ENCODE measurements around the gene MYO1A. TPM values are rescaled to one million over a fixed set of nuclear protein-coding genes. Genes with fewer than 3 reads are reported as not detected.

The MYO1A gene
- total RNA-seq, 3 donors from 2014 or later = 167 to 444 (median 219) TPM

DNA sequence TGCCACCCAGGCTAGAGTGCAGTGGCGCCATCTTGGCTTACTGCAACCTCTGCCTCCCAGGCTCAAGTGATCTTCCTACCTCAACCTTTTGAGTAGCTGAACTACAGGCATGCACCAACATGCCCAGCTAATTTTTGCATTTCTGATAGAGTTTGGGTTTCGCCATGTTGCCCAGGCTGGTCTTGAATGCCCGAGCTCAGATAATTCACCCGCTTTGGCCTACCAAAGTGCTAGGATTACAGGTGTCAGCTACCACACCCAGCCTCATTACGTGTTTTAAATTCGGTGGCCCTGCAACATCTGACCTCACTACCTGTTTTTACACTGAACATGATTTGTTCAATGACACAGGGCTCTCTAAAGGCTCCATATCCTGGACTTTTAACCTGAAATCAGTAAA is 69.7 kb downstream of the MYO1A start:
- no peak for DNase-seq
- intact Hi-C loops (cut with DNase I, micrococcal nuclease) = no loop called here
- Histone ChIP-seq H3K4me3 (no peak overlapping the region), H3K4me1 (ENCODE audit: low read depth) (no peaks in the 10 kb centered on the region), H3K36me3 (ENCODE audit: low read depth) (no peaks in the 10 kb centered on the region), H3K9me3 (no peaks in the 10 kb centered on the region)
- TF ChIP-seq, protein P1, sequence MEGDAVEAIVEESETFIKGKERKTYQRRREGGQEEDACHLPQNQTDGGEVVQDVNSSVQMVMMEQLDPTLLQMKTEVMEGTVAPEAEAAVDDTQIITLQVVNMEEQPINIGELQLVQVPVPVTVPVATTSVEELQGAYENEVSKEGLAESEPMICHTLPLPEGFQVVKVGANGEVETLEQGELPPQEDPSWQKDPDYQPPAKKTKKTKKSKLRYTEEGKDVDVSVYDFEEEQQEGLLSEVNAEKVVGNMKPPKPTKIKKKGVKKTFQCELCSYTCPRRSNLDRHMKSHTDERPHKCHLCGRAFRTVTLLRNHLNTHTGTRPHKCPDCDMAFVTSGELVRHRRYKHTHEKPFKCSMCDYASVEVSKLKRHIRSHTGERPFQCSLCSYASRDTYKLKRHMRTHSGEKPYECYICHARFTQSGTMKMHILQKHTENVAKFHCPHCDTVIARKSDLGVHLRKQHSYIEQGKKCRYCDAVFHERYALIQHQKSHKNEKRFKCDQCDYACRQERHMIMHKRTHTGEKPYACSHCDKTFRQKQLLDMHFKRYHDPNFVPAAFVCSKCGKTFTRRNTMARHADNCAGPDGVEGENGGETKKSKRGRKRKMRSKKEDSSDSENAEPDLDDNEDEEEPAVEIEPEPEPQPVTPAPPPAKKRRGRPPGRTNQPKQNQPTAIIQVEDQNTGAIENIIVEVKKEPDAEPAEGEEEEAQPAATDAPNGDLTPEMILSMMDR (IDR thresholded peaks at IDR 0.05) = no peak
- ATAC-seq = no peak

DNA sequence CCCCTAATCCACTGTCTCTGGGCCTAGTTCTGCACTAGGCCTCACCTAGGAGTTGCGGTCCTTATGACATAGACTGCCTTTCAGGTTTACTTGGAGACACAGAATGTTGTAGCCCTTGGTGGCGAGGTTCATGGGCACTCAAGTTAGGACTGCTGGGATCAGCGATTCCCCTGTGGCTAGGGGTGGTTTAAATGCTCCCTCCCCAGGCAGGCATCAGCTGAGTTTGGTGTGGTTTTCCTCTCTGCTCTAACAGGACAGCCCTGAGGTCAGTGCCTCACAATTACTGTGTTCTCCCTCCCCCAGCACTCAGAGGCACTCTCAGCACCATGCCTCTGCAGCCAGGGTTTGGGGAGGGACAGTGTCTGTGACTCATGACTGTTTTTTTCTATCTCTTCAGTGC is 70.3 kb downstream of the MYO1A start:
- H3K4me1 ChIP-seq (ENCODE audit: low read depth) = no peaks in the 10 kb centered on the region
- ATAC-seq = no peak

More for the DNA sequence above, 70.3 kb downstream of the MYO1A start:
- no peak for DNase-seq
- TF ChIP-seq, protein P1 (IDR thresholded peaks at IDR 0.05) = no peak
- intact Hi-C loops (cut with DNase I, micrococcal nuclease) = no loop called here
- Histone ChIP-seq H3K36me3 (ENCODE audit: low read depth) (no peaks in the 10 kb centered on the region), H3K9me3 (no peaks in the 10 kb centered on the region), H3K4me3 (no peak overlapping the region)

Other genes starting within 250 kb of the MYO1A start
- not detected for gene SDR9C7, start 115.7 kb downstream of the MYO1A start, total RNA-seq
- gene RDH16, start 92.5 kb downstream of the MYO1A start, total RNA-seq = under 1 TPM; 0.14 to 0.28 (median 0.19) TPM
- gene ZBTB39, start 43.6 kb downstream of the MYO1A start, total RNA-seq = 1 to 10 TPM; 3.5 to 8.6 (median 4.6) TPM
- 1 to 10 TPM in 2 of 3 donors, under 1 TPM in 1; 0.81 to 2.0 (median 1.8) TPM for gene TAC3, start 33.6 kb downstream of the MYO1A start, total RNA-seq
- gene NEMP1, start 28.7 kb upstream of the MYO1A start, total RNA-seq = 10 to 100 TPM in 2 of 3 donors, 1 to 10 TPM in 1; 6.3 to 16.9 (median 10.2) TPM
- 10 to 100 TPM in 1 of 3 donors, 1 to 10 TPM in 2; 2.6 to 29.3 (median 3.9) TPM for gene NAB2, start 39.0 kb upstream of the MYO1A start, total RNA-seq
- gene STAT6, start 61.2 kb upstream of the MYO1A start, total RNA-seq = 100 to 1,000 TPM; 219 to 286 (median 281) TPM
- 100 to 1,000 TPM; 128 to 223 (median 148) TPM for gene LRP1, start 78.4 kb upstream of the MYO1A start, total RNA-seq
- gene LRP1-AS, start 97.5 kb upstream of the MYO1A start, total RNA-seq = not detected
- under 1 TPM in 1 of 3 donors, not detected in 2; 0.25 TPM for gene NXPH4, start 166.7 kb upstream of the MYO1A start, total RNA-seq
- 10 to 100 TPM; 34.7 to 67.4 (median 40.9) TPM for gene SHMT2, start 179.6 kb upstream of the MYO1A start, total RNA-seq
- 1 to 10 TPM; 2.4 to 4.3 (median 3.3) TPM for gene STAC3, start 201.1 kb upstream of the MYO1A start, total RNA-seq